HG02852 (cell line): Measurements from ENCODE around the gene JAK2.
"Not testable (repeated sequence)": the region's sequence is repeated elsewhere in the genome, so short reads cannot be mapped to it uniquely, and the experiment has no call there.

Experiments
- ATAC-seq: cut with Tn5 transposase; IDR thresholded peaks from one replicate; pipeline ENCODE4 v1.9.1; 2021; ENCODE audit warnings: mild to moderate bottlenecking, moderate library complexity; ENCODE audit not compliant: unreplicated experiment

The JAK2 gene

GRCh38 chr9:5041390-5042115, 56.5 kb downstream of the JAK2 start:
- no peak for ATAC-seq

- no peak for ATAC-seq
Measured at GRCh38 chr9:5042661-5043178, 57.6 kb downstream of the JAK2 start.

DNA sequence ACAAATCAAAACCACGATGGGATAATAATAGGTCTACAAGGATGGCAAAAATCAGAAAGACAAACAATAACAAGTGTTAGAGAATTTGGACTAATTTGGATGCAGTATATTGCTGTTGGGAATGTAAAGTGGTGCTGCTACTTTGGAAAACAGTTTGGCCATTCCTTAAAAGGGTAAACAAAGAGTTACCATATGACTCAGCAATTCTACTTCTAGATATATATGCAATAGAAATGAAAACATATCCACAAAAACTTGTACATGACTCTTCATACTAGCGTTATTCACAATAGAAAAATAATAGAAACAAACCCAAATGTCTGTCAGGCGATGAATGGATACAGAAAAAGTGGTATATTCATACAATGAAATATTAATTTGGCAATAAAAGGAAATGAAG, 58.3 kb downstream of the JAK2 start:
- no peak for ATAC-seq

- no peak for ATAC-seq
Measured at GRCh38 chr9:5044160-5044559, 59.1 kb downstream of the JAK2 start.

- no peak for ATAC-seq
Measured at GRCh38 chr9:5052838-5053237, 67.8 kb downstream of the JAK2 start.

- no peak for ATAC-seq
Measured at GRCh38 chr9:5062631-5063030, 77.6 kb downstream of the JAK2 start.

- ATAC-seq: no peak
Measured at GRCh38 chr9:5072871-5073270, 87.8 kb downstream of the JAK2 start.

- no peak for ATAC-seq
Measured at GRCh38 chr9:5073701-5074100, 88.6 kb downstream of the JAK2 start.

- no peak for ATAC-seq
Measured at GRCh38 chr9:5085993-5086392, 100.9 kb downstream of the JAK2 start.

- ATAC-seq: no peak
Measured at GRCh38 chr9:5089737-5090136, 104.7 kb downstream of the JAK2 start.

GRCh38 chr9:5095795-5096194, 110.7 kb downstream of the JAK2 start:
- no peak for ATAC-seq

- no peak for ATAC-seq
Measured at GRCh38 chr9:5099466-5099865, 114.4 kb downstream of the JAK2 start.

DNA sequence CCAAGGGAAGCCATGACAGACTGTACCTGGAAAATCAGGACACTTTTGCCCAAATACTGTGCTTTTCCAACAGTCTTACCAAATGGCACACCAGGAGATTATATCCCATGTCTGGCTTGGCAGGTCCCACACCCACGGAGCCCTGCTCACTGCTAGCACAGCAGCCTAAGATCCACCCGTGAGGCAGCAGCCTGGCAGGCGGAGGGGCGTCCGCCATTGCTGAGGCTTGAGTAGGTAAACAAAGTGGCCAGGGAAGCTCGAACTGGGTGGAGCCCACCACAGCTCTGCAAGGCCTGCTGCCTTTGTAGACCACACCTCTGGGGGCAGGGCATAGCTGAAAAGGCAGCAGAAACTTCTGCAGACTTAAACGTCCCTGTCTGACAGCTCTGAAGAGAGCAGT, 116.1 kb downstream of the JAK2 start:
- ATAC-seq: not testable (repeated sequence)

- ATAC-seq: not testable (repeated sequence)
Measured at GRCh38 chr9:5106517-5106916, 121.4 kb downstream of the JAK2 start.

GRCh38 chr9:5110867-5111681, 126.0 kb downstream of the JAK2 start:
- ATAC-seq: no peak

GRCh38 chr9:5111696-5112095, 126.6 kb downstream of the JAK2 start:
- ATAC-seq: no peak

- ATAC-seq: no peak
Measured at GRCh38 chr9:5112109-5112592, 127.1 kb downstream of the JAK2 start.

DNA sequence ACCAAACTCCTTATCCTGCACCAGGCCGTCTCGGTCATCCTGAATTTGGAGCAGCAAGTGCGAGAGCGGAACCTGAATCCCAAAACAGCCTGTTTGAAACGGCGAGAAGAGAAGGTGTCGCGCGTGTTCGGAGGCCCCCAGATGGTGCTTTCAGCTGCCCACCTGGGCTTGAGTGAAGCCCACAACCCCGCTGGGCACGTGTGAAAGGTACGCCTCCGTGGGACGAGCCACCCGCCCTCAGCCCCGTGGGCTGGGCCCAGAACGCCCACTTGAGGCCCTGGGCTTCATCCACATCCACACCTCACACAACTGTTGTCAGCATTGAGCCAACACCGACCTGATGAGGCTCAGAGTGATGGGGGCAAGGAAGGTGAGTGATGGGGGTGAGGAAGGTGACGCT, 127.6 kb downstream of the JAK2 start:
- no peak for ATAC-seq

DNA sequence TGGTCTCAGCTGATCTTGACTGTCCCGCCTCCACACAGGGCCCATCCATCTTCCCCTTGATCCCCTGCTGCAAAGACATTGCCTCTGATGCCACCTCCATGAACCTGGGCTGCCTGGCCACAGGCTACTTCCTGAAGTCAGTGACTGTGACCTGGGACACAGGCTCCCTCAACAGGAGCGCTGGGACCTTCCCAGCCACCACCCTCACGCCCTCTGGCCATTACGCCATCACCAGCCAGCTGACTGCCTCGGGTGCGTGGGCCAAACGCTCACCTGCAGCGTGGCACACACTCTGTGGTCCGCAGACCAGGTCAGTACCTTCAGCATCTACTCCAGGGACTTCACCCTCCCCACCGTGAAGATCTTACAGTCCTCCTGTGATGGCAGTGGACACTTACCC, 128.5 kb downstream of the JAK2 start:
- ATAC-seq: no peak

DNA sequence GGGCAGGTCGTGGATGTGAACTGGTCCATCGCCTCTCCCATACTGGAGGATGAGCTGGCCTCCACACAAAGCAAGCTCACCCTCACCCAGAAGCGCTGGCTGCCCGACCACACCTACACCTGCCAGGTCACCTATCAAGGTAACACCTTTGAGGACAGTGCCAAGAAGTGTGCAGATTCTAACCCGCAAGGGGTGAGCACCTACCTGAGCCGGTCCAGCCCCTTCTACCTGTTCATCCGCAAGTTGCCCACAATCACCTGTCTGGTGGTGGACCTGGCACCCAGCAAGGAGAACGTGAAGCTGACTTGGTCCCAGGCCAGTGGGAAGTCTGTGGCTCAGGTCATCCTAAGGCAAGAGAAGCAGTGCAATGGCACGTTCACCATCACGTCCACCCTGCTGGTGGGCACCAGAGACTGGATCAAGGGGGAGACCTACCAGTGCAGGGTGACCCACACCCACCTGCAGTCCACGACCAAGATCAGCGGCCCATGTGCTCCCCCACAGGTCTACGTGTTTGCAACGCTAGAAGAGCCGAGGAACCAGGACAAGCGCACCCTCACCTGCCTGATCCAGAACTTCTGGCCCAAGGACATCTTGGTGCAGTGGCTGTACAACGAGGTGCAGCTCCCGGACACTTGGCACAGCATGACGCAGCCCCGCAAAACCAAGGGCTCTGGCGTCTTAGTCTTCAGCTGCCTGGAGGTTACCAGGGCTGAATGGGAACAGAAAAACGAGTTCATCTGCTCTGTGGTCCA, 129.1 kb downstream of the JAK2 start:
- no peak for ATAC-seq

DNA sequence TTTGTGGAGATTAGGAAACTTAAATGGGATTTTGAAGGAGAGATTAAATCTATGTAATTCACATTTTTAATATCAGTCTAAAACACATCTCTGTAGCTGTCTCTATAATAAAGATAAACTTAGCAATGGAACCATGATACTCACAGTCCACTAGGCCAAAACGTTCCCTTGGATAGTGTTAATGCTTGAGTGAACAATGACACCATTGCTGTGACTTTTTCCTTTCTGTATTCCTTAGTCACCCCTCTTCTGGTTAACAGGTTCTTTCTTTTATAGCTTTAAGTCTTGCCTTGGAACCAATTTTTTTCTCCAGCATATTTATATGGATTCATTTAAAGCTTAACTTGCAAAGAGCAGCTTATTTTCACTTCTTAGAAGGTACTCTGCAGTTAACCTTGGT, 137.0 kb downstream of the JAK2 start:
- no peak for ATAC-seq
